NK-92 (cell line): ENCODE data around the gene IGSF9.
"Not testable (repeated sequence)": the region's sequence is repeated elsewhere in the genome, so short reads cannot be mapped to it uniquely, and the experiment has no call there.

Experiments
- DNase-seq: peaks from one replicate; lab custom pipeline; 2025; ENCODE audit not compliant: unreplicated experiment; lab: John Stamatoyannopoulos, UW

Gene IGSF9

DNA sequence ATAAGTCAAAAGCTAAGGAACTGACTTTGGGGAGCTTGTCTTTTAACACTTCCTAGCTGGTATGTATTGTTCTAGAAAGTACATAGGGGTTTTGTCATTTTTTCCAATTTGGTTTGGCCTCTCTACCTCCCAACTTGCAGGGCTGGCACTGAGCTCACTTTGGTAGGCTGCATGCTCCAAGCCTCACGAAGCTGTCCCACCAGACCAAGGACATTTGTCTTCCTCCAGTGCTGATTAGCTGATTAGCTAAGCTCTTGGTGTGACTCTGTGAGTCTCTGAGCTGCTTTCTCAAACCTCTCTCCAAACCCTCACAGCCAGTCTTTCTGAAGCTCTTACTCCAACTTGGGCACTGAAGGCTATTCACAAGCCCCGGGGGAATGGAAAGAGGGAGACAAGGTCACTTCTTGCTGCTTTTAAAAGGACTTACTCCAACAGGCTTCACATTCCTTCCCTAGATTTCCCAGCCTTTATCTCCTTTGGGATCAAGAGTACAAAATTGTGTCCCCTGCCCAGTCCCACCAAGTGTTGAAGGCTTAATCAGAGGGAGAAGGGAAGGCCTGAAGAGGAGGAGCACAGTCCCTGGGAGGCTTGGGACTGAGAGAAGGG, 44.6 kb downstream of the IGSF9 start:
- DNase-seq = no peak

DNA sequence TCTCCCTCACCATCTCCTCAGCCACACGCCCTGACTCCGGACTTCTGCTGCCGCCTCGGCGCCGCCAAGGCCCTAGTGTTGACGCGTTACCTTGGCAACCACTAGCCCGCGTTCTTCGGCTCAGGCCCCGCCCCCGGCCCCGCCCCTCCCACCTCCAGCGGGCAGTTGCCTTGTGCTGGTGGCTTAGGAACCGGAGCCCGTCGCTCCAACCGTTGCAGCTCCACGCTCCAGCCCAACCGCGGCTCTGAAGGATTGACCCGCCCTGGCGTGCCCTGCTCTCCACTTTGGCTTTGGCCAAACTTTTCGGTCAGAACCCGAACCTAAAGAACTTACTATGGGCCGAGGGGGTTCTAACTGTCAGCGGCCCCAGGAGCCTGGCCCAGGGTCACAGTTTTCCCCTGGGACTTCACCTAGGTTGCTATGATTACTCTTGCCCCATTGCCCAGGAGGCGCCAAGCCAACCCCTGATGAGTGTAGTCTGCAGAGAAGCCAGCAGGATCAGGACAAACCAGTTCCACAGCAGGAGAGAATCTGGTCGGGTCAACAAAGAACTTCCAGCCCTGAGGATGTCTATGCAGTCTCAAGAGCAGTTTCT, 45.2 kb downstream of the IGSF9 start, which contains the start of gene CFAP45:
Gene CFAP45, minus strand, starts transcription at position 80 of the 595 bp plus-strand sequence. Its CDS starts 67 bp downstream, at position 13.
- DNase-seq = no peak

DNA sequence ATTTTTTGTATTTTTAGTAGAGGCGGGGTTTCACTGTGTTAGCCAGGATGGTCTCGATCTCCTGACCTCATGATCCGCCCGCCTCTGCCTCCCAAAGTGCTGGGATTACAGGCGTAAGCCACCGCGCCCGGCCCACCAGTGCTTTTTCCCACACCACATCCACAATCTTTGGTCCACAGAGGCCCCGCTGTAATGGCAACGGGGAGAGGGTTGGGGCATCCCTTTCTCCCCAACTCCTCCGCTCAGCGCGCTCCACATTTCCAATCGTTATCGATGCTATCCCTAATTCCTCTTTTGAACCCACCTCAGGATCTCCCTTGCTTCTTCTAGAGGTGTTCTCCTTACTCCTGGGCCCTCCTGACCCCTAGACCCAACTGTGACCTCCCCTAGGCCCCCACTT, 45.8 kb downstream of the IGSF9 start:
- not testable (repeated sequence) for DNase-seq

DNA sequence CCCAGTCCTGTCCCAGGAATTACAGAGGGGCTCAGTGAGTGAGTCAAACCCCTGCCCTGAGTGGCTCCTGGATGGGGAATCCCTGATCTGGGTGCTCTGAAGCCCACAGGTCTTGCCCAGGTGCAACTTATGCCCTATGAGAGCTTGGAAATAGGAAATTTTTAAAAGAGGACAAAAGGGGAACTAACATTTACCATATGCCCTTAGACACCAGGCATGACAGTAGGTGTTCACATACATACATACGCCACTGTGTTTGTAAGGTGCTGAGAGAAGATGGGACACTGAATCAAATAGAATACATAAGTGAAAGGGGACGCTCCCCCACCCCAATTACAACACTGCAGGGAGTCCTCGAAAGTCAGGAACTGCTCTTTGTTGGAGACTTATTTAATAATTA, 46.9 kb downstream of the IGSF9 start:
- no peak for DNase-seq

DNA sequence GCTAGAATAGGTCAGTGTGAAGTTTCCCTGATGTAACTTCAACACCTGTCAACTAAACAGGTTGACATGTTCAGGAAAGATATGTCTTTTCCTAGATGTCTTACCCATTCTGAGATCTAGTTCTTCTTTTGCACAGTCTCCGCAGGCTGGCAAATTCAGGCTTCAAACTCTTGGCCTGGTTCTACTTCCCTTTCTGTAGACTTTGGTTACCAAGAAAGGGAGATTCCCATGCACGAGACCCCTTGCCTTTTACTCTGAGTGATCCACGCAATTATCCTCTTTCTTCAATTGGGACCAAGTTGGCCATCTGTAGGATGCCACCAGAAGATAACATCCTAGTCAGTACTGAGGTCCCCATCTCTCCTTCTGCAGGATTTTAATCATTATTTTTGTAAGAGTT, 47.5 kb downstream of the IGSF9 start:
- no peak for DNase-seq

DNA sequence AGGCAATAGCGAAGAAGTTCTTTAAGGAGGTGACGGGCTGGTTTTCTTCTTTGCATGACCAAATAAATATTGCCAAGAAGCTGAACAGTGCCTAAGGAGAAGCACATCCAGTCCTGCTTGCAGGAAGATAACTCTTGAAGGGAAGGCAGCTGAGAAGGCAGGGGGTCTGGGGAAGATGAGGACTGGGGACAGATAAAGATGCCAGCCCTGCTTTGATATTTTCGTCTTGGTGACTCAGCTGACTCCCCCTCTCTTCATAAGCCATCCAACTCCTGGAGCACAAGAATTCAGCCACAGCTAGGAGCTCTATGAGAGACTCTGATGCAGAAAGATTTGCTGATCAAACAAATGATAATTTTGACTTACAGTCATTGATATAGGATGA, 48.9 kb downstream of the IGSF9 start:
- DNase-seq = no peak

DNA sequence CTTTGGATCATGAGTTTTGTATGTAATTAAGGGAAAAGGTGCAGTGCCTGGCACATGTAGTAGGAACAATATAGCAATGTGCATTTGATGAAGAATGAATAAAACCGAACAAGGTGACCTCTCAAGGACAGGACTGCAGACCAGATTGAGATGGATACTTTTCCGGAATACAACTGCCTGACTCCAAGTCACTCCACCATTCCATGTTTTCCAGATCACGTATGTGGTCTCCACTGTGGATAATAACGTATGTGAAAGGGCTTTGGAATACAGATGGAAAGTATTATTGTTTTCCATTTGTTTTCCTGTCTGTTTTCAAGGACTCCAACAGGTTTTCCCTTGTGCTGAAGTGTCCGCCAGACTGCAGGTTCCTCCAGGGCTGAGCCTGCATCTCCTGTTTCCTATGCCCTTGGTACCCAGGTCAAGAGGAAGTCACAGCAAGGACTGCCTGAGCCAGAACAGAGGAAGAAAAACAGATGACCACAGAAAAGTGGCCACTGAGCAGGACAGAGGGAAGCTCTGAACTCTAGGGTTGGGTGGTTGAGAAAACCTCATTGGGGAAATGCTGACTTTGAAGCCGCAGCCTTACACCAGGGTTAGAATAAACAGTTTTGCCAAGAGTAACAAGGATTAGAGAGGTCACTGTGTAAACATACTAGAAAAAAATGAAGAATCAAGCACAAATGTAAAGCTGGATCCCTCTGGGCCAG, 49.4 kb downstream of the IGSF9 start:
- DNase-seq = no peak

DNA sequence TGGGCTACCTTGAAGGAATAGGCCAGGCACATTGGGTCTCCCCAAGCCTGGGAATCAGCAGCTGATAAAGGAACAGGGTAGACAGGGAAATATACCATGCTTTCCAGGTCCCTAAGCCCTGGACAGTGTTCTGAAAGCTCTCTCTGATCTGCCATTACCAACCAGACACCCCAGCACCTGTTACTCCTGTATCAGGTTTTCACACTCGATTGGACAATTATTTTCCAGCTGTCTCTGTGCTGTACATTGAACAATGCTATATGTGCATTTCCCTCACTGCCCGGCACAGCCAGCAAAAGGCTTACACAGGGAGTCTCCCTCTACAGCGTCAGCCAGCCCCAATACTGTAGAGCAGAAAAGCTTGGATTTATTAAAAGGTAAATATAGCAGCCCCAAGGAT, 50.1 kb downstream of the IGSF9 start:
- no peak for DNase-seq

DNA sequence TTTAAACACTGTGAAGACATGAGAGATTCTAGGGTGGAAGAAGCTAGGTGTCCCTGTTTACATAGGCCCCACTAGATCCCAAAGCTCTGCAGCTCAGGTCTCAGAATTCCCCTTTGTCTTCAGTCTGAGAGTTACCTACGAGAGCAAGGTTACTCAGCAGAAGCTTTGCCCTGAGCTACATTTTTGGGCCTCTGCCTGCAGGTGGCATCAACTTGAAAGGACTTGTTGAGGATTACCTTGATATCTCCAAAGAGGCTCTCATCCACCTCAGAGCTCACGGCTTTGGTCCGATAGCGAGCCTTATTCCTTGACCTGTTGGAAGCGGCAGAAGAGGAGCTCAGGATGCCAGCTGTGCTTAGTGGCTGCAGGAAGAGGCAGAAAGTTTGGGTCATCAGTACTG, 52.5 kb downstream of the IGSF9 start:
- no peak for DNase-seq

DNA sequence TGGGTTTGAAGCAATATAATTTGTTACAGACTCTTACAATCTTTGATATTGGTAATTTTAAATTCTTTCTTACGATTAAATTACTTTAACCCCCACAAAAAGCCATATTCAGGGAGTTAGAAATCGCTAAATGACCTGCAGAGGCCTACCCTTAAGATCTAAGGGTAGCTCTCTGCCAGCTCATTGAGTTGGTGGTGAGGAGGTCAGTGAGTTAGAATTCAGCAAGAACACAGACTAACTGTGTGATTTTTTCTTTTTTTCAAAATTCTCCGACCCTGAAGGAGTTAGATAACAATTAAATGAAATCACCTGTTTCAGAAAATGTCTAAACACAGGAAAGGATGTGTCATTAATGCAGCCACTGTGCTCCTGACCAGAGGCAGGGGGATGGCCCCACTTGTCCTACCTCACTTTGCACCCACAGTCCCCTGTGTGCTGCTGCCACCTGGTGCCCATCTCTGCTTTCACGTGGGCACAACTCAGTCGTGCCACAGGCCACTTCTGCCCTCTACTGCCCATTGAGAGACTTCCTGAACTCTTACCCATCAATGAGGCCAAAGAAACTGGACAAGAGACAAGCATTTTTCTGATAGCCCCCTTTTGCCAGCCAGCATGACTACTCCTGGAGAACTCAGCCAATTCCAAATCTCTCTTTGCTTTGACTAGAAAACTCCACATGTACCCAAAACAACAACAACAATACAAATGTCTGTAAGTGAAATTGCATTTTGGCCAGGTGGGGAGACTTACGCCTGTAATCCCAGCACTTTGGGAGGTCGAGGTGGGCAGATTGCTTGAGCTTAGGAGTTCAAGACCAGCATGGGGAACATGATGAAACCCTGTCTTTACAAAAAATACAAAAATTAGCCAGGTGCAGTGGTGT, 53.9 kb downstream of the IGSF9 start:
- DNase-seq = no peak

DNA sequence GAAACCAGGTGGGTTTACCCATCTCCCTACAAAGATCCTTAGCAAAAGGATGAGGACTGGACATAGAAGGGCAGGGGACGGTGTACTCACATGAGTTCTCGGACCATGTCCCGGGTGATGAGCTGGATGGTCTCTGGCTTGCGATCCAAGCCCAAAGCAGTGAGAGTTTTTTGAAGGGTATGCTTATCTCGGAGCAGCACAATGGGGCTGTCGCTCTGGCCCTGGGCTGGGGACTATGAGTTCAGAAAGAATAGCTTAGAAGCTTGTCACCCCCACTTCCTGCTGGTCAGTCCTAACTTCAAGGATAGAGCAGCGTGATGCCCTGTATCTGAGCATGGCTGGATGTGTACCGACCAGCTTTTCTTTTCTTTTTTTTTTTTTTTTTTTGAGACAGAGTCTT, 55.0 kb downstream of the IGSF9 start:
- no peak for DNase-seq

DNA sequence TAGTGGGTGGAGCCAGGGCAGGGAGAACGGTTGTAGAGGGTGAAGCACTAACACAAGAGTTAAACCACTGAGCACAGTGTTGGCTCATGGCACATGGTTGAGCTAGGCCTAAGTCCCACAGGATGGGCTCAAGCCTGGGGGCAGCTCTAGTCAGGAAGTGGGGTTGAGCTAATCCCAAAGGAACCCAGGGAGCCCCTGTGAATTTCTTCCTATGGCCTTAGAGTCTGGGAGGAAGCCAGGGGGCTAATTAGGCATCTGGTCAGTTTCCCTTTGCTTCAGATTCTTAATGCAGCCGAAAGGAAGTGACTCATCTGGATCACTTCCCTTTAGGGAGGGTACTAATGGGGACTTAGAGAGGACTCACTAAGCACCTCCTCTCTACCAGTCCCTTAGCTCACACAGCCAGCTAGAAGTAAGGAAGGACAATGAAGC, 55.6 kb downstream of the IGSF9 start:
- no peak for DNase-seq

DNA sequence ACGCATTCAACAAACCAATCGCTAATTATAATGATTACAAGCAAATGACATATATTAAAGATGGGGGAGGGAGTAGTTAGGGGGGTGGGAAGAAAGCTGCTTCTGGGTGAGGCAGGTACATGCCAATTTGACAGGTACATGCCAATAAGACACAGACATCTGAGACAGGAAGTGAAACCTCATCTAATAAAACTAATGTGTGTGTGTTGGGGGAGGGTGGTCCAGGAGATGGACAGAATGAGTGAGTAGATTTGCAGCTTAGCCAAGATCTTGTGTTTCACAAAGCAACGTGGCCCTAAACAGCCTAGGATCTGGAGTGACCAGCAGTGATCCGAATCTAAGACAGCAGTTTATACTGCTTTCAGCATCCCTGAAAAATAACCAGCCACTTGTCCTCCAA, 56.2 kb downstream of the IGSF9 start:
- DNase-seq = no peak

DNA sequence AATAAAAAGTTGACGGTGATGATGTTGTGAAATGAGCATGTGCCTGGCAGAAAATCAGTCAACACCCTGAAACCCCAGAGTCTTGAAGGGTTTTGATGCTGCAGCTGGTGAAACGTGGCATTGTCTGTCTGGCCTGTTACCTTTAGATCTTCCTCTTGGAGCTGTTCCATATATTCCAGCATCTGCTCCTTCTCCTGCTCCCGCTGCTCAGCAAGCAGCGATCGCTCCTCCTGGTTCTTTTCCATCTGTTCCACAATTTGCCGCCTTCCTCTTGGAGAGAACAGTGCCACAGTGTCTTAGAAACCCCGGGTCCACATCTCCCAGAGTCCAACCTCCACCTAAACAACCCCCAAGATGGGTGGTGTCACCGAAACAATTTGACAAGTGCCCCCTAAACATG, 61.1 kb downstream of the IGSF9 start:
- DNase-seq = no peak

DNA sequence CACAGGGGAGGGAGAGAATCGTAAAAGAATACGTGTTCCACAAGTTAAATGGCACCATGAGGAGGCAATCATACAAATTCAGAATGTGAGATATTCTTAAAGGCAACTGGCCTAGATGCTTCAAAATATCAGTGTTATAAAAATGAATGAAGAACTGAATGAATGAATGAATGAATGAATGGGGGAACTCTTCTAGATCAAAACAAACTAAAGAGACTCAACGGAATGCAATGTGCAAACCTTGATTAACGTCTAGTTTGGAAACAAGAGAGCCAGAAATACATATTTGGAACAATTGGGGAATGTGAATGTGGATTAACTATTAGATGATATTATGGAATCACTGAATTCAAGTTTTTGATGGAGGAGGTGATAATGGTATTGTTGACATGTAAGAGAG, 62.3 kb downstream of the IGSF9 start:
- DNase-seq = no peak

DNA sequence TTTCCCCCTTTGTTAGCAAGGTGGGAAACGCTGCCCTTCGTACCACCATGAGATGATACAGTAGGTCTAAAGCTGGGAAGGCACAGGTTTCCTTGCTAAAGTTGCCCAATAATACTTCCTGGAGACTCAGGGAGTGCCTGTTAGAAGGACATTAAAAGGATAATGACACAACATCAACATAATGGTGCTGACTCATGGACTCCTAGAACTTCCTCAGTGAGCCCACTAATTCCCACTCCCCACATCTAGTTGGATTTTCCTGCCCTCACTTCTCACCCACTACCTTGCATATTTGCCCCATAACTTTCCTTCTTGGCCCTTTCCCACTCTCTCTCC, 62.9 kb downstream of the IGSF9 start:
- no peak for DNase-seq

DNA sequence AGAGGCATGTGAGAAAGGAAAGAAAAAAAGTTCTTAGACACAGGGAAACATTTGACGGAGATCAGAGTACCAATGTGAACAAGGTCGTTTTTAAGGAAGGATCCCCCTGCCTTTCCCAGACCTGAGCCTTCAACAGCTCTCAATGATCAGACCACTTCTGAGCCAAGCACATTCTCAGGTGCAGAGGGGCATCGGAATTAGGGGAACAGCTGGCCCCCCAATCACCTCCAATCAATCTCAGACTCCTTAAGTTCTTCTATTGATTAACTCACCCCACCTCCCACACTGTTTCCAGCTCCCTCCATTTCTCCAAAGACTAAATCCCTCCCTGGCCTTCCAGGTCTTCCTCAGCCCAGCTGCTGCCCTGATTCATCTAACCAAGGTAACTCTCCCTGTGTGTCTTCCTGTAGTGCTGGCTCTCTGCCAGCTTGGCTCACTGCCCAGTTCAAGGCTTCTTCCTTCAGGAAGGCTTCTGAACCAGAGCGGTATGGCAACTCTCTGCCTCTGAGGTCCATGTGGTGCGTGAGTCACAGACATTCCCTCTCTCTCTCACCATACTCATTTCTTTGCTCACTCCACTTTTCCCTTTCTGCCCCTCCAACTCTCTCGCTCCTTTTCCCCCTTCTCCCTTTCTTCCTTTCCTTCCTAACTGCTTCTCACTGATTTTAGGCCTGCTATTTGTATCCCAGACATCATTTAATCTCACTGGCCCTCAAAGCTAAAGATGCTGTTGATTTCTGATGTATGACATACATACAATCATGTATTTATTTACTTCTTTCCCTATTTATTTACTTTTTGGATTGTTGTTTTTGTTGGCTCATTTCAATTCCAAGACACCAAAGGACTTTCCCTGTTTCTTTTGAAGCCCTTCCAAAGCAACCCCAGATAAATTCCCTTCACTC, 63.5 kb downstream of the IGSF9 start:
- DNase-seq = no peak

DNA sequence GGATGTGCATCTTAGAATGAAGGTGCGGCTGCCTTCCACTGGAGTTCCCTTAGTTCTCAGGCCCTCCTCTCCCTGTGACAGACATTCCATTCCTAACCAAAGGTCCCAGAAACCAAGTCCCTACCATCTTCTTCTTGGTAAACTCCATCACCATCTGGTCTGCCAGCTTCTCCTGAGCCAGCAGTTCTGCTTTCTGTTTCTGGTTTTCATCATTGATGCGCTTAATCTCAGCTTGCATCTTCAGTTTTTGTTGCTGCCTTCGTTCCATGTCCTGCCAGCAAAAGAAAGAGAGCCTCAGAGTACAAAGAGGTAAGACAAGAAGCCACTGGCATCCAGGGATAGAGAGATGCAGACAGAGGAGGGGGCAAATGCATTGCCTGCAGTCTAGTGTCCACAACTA, 65.0 kb downstream of the IGSF9 start:
- DNase-seq = no peak

DNA sequence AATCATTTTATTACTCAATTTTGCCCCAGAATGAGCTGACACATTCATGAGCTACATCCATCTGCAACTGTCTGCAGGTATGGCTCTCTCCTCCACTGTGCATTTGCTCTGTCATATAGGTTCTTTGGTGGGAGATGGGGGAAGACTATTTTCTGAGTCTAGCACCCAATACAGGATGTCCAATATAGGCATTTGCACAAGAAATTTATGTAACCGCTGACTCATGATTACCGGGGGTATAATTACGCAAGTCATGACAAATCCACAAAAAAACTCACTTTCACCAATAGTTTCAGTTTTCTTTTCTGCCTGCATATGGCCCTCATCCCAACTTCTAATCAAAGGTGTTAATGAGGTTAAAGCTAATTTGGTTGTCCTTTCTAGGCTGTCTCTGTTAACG, 65.4 kb downstream of the IGSF9 start:
- no peak for DNase-seq

DNA sequence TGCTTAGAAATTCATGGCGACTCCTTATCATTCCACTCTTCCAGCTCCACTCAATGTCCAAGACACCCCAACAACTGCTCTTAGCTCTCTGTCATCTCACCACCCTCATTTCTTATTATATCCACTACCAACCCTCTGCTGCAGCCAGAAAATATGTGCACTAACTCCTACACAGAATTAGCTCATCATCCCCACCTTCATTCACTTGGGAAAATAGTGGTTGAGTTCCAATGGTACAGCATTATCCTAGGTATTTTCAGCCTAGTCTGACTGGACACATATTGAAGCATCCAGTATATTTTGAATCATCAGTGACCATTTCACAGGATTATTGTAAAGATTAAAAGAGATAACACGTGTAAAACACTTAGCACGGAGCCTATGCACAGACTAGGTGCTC, 66.3 kb downstream of the IGSF9 start:
- no peak for DNase-seq
